ENCODE results near the gene USP40.

DNA sequence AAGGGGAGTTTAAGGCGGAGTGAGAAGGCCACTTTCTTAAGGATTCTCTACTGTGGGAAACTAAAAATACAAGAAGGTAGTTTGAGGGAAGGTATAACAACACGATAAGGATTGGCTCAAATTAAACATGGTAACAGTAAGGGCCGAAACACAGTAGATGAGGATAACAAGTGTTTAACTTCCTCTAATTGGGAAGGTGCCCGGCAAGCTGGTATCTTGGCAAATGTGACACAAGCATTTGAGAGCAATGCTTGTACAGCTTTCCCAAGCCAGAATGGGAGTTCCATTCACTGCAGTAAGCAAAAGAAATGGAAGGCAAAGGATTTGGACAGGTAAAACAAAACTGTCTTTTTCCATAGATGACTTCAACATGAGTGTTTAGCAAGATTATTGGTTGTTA is 19.8 kb downstream of the USP40 start:
- TF ChIP-seq, protein P1, sequence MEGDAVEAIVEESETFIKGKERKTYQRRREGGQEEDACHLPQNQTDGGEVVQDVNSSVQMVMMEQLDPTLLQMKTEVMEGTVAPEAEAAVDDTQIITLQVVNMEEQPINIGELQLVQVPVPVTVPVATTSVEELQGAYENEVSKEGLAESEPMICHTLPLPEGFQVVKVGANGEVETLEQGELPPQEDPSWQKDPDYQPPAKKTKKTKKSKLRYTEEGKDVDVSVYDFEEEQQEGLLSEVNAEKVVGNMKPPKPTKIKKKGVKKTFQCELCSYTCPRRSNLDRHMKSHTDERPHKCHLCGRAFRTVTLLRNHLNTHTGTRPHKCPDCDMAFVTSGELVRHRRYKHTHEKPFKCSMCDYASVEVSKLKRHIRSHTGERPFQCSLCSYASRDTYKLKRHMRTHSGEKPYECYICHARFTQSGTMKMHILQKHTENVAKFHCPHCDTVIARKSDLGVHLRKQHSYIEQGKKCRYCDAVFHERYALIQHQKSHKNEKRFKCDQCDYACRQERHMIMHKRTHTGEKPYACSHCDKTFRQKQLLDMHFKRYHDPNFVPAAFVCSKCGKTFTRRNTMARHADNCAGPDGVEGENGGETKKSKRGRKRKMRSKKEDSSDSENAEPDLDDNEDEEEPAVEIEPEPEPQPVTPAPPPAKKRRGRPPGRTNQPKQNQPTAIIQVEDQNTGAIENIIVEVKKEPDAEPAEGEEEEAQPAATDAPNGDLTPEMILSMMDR (IDR thresholded peaks at IDR 0.05), result no peak
- TF ChIP-seq POLR2A (IDR thresholded peaks at IDR 0.05), result no peak

All from testis (tissue), 2 donors.